CD4-positive, alpha-beta T cell treated with Interferon gamma for 1 hour (primary cell): ENCODE measurements around the gene TJP2.

Experiments used
- DNase-seq: peaks from one replicate; pipeline ENCODE4 v3.0.0-alpha.2; 2020

Gene TJP2

DNA sequence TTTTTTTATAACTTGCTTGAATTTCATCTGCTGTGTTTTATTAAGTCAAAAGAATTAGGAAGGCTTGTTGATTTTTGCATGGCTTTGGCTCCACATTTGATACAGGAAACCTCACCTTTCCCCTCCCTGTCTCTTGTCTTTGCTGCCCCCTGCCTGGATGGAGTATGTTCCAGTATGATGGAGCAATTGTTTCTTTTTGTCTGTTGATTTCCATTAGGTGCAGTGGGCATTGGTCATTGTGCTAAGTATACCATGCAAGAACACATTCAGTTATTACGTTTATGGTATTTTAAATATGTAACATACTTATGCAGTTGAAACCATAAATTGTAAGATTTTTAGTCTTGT, 19.6 kb downstream of the TJP2 start:
- DNase-seq = no peak

DNA sequence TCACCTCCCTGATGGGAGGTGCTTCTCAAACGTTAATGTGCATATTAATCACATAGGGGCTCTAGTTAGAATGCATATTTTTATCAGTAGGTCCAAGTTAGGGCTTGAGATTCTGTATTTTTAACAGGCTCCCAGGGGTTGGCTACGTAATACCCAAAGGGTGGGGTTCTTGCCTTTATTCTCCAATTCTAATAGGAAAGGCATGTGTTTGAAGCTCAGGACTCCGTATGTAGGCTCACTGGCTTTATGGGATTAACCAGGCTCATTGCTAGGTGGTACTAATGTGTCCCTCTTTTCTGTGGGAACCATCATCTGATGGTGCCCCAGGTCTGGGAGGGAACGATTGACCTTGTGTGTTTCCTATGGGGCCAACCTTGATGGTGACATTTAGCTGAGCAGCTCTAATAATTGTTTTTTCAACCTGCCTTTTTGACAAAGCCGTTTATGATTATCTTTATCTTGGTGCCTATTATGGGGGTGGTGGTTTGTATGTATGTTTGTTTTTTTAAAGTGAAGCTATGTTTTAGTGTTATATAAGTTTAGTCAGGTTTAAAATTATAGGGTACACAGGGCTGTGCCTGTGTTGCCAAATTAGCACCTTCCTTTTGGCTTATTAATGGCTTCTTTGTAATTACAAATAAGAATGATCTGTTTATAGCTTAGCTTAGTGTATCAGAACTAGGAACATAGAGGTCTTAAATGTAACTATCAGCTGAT, 20.8 kb downstream of the TJP2 start:
- DNase-seq = no peak

DNA sequence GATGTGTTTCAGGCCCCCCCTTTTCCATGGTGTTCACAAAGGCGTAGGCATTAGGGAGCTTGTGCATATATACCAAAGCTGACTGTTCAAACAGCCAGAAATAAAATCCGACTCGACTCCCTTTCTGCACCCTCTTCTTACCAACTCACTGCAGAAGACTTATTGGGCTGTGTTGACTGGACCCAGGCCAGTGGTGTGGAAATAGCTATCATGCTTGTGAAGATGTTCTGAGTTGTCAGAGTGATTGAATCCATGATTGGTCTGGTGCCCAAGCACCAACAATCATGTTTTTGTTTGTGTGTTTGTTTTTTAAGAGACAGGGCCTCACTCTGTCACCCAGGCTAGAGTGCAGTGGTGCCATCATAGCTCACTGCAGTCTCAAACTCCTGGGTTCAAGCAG, 21.6 kb downstream of the TJP2 start:
- no peak for DNase-seq

DNA sequence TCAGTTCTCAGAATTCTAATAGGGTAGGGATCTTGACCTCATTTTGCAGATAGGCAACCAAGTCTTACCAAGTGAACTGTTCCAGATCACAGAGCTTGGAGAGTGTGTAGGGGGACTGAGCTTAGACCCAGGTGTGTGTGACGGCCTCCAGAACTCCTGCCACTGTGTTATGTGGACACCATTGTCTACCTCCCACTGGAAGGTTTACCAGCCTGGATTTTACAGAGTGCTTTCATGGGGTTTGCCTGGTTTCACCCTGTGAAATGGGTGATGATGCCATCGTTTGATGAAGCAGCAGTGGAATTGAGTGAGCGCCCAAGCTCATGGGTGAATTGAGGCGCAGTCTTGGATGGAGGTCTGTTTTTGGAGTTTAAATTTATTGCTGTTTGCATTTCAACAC, 23.6 kb downstream of the TJP2 start:
- DNase-seq = no peak

DNA sequence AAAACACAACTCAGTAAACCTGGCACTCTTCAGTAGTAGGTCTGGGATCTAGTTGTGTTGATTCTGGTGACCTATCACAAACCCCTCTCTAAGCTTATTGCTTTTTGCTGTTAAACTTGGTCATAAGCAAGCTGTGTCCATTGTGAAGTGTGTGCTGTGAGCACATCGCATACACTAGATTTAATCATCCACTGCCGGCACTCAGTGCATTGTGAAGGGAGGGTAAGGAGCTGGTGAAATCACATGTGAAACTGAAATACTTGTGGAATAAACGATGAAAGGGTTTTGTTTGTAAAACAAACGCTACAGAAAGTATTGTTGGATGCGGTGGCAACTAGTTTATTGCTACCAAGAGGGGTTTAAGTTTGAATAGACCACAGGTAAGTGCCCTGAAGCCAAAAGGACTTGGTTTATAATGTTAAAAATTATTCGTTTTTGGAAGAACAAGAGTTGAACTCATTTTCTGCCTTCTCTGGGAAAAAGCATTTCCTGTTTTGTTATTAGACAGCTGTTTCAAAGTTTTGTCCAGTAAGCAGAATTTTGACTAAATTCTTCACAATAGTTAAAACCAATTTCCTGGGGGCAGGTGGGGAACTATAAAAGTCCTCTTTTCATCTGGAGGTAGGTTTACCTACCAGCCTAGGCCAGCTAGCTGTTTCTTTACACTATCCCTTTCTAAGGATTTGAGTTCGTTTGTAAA, 24.6 kb downstream of the TJP2 start:
- no peak for DNase-seq

DNA sequence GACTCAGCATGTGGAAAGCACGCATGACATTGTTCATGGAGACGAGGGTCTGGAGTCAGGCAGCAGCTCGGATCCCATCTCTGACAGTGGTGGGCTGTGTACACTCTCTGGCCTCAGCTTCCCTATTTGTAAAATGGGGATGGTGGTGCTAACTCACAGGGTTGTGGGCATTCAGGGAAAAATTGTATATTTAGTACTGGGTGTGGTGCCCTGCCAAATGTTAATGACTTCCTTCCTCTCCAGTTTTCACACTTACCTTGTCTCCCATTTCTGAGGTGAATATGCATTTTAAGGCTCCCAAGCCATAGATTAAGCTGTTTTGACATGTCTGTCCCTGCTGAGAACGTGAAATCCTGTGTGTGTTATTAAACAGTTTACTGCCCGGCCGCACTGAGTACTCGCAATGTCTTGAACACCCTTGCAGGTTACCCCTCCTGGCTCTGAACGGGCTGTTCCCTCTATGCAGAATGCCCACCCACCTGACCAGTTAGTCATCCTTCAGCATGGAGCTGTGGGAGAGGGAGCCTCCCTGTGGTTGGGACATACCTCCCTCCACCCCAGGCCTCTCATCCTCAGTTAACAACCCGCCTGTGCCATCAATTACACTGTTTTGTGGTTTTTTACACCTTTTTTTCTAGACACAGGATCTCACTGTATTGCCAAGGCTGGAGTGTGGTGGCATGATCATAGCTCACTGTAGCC, 25.8 kb downstream of the TJP2 start:
- DNase-seq = no peak

DNA sequence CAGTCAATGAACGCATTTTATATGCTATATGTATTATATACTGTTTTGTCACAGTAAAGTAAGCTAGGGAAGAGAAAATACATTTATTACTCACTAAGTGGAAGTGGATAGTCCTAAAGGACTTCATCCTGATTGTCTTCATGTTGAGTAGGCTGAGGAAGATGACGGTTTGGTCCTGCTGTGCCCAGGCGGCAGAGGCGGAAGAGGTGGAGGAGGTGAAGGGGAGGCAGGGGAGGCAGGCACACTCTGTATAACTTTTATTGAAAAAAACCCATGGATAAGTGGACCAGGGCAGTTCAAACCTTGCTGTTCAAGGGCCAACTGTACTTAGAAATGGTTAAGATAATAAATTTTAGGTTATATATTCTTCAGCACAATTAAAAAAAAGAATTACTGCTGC, 28.5 kb downstream of the TJP2 start:
- no peak for DNase-seq

DNA sequence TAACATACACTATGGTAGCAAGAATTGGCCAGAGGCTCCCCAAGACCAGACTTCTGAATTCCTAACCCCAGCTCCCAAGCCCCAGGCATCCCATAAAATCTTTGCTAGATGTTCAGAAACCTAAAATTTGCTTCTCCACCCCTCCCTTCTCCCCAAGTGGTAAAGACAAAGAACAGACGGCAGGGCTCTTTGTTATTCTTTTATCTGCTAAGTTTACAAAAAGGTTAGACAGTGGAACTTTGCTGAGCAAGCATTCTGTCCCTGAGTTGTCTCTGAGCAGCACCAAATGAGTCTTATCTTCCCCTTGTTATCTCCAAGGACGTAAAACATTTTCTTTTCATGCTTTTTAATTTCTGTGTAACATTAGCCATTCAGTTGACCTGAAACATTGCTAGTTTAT, 30.2 kb downstream of the TJP2 start:
- DNase-seq = no peak

DNA sequence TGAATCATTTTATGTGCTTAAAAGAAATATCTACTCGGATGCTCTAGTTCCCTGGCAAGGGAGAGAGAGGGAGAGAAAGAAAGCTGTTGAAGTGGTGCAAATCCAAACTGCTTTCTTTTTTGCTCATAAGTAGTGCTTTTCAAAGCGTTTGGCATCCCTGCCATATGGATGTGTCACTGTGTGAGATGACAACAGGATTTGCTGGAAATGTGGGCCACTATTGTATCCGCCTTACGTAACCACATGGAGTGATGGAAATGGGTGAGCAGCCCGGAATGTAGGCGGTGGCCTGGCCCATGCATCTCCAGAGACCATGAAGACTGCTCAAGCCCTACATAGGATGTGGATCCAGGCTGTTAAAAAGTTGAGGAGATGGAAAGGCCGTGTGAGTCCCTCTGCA, 30.8 kb downstream of the TJP2 start:
- DNase-seq = no peak

DNA sequence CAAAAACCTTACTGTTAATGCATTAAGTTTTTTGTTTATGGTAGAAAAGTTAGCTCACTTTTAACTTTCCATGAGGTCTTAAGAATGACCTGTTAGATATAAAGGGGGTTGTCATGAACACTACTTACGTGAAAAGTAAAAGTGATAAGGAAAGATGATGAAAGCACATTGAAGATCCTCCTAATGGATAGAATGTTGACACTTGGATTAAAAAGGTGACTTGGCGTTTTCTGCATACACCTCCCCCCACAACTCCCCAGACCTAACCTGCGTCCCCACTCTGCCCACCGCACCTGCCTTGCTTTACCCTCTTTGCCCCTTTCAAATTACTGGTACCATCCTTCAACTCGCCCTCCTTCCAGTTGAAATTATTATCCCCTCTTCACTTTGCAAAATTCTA, 32.0 kb downstream of the TJP2 start:
- DNase-seq = no peak

DNA sequence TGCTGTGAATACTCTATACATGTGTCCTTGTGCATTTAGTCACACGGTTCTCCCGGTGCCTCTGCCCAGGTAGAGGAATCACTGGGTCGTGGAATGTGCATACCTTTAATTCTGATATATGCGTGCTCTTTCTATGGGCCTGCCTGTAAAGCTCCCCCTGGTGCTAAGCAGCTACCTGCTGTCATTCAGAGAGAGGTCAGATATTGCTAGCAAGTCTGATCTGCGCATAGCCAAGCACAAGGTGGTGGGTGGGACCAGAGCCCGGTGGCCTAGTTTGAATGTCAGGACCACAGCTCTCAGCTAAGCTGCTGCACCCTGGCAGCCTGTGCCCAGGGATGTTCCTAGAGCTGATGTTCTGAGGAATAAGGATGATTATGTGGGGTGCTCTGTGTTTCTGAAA, 33.4 kb downstream of the TJP2 start:
- no peak for DNase-seq

DNA sequence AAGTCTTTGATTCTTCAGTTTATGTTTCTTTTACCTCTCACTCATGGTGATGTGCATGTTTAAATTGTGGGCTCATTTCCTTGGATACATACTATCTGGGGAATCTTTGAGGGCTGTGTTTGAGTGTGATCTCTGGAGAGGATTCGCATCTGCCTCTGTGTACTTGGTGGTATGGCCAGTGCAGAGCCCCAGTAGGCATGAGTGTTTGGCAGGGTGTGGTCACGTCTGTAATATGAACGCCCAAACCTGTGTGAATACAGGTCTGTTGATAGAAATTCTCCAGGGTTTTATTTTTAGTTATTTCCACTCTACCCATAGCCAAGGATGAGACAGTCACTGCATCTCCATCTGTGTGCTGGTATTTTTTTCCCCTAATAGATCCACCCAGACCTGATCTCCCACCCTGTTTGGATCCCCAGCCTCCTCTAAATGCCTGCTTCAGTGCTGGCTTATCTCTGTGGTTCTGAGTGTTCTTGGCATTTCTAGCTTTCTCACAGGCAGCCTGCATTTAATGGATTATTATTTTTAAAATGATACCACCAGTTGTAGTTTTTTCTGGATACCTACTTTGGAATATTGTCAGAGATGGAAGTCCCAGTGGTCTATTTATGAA, 37.5 kb downstream of the TJP2 start:
- DNase-seq = no peak

DNA sequence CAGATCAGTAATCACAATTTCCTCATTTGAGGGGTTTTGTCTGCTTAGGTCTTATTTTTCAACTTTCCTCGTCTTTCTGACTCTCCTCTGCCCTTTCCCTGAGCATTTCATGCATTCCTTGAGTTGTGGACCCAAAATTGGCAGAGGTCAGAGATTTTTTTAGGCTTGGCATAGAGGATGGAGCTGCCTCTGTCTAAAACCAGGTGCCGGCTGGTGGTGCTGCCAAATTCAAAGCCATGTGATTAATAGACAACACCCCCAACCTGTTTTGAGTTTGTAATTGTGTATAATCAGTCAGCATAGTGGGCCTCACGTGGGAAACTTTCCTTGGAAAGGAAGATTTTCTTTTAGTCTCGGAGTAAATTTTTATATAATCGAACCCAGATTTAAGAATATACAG, 39.6 kb downstream of the TJP2 start:
- no peak for DNase-seq

DNA sequence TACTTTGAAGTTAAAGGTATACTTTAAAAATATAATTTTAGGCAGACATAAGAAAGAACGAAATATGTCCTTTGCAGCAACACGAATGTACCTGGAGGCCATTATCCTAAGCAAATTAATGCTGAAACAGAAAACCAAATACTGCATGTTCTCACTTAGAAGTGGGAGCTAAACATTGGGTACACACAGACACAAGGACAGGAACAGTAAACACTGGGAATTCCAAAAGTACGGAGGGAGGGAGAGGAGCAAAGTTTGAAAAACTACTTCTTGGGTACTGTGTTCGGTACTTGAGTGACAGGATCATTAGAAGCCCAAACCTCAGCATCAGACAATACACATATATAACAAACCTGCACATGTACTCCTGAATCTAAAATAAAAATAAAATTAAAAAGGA, 40.9 kb downstream of the TJP2 start:
- no peak for DNase-seq

DNA sequence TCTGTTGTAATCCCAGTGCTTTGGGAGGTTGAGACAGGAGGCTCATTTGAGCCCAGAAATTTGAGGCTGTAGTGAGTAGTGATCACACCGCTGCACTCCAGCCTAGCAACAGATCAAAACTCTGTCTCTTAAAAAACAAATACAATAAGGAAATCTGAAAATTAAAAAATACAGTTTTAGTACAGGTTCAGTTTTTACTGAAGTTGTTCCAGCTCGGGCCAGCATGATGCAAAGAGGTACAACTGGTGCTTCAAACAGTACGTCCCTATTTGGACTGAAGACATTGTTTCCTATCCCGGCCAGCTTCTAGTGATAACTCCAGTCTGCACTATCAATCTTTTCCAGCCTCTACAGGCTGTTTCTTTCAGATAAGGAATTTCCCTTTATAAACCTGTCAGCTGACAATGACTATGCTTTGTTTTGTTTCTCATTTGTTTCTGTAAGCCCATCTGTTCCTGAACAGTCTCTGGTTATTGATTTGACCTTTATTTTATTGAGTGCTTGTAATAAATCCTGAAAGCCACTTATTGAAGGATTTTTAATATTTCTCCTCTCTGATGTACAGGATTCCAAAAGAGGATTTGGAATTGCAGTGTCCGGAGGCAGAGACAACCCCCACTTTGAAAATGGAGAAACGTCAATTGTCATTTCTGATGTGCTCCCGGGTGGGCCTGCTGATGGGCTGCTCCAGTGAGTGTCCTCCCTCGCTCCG, 41.9 kb downstream of the TJP2 start:
- no peak for DNase-seq

DNA sequence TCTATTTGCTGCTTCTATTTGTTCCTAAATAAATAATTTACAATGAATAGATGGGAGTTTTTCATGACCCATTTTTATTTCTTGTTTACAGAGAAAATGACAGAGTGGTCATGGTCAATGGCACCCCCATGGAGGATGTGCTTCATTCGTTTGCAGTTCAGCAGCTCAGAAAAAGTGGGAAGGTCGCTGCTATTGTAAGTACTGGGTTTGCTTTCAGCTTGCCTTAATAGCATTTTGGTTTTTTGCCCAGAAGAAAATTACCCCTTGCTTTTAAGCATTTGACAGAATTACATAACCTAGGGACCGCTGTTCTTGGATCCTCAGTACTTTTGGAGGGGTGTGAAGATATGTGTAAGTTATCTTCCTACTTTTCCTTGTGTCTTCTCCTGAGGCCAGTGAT, 44.1 kb downstream of the TJP2 start:
- no peak for DNase-seq

DNA sequence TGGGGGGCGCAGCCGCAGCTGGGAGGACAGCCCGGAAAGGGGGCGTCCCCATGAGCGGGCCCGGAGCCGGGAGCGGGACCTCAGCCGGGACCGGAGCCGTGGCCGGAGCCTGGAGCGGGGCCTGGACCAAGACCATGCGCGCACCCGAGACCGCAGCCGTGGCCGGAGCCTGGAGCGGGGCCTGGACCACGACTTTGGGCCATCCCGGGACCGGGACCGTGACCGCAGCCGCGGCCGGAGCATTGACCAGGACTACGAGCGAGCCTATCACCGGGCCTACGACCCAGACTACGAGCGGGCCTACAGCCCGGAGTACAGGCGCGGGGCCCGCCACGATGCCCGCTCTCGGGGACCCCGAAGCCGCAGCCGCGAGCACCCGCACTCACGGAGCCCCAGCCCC, 47.0 kb downstream of the TJP2 start:
- DNase-seq = no peak

DNA sequence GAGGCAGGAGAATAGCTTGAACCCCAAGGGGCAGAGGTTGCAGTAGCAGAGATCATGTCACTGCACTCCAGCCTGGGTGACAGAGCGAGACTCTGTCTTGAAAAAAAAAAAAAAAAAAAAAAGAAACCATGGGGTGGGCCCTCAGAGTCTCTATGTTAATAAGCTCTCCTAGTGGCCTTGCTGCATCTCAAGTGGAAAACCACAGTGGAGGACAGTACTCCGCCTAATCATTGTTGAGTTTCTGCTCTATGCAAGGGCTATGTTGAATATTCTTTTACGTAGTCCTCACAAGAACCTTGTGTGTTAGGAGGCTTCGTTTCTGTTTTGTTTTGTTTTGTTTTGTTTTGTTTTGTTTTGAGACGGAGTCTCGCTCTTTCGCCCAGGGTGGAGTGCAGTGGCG, 48.9 kb downstream of the TJP2 start:
- no peak for DNase-seq

DNA sequence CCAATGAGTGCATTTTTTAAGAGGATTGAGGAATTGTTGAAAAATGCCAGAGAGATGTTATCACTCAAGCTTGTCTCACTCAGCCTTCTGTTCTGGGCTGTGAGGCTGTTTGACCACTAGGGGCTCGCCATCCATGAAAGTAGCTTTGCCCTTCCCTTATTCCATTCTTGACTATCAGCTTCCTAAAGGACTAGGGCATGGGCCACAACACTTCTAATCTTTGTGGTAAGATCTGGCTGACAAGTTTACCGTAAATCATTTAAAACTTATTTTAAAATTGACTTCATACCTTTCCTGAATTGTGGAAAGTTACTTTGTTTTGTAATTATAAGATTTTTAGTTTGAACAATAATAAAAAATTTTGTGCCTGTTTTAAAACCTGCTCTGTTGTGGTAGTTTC, 49.5 kb downstream of the TJP2 start:
- DNase-seq = no peak

DNA sequence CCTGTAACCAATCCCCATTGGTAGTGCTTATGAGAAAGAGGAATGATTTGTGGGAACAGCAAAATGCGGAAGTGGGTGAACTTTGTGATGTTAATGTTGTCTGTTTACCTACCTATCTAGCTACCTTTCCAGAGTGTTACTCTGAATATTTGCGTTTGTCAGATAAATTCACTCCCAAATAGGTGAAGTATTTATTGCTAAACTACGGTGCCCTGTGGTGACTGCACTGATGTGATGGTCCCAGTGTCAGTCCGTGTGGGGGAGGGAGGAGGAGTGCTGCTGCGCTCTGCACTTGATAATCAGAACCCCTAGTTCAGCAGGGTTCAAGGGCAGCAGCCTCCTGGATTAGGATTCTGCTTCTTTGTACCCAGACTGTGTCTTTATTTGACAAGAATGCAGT, 55.3 kb downstream of the TJP2 start:
- DNase-seq = no peak

DNA sequence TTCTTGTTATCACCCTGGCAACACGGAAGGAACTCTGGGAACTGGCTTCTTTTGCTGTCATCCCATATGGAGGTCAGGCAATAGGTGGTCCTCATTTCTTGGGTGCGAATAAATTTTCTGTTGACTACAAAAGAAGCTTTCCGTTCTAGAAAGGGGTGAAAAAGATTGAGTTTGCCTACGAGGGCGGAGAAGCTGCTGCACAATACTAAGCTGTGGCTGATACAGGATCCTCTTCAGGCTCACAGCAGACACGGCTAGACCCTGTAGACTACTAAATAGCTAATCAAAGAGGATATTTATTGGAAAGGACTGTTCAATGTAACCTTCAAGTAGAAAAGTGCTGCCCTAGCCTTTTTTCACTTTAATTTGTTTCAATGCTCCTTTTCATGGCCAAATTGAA, 58.1 kb downstream of the TJP2 start:
- no peak for DNase-seq

DNA sequence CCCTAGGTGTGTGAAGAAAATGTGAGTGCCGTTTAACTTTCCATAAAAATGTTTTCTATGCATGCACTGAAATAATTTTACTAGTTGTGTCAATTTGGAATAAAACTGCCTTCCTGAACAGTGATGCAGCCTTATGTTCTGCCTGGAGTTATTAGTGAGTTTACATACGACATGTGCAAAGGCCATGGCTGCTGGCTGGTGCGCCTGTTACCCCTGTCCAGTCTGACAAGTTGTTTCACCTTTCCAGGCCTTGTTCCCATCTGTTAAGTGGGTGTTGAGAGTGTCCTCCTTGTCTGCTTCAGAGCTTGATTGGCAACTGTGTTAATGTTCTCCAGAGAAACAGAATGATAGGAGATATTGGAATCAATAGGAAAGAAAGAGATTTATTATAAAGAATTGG, 60.6 kb downstream of the TJP2 start:
- no peak for DNase-seq

DNA sequence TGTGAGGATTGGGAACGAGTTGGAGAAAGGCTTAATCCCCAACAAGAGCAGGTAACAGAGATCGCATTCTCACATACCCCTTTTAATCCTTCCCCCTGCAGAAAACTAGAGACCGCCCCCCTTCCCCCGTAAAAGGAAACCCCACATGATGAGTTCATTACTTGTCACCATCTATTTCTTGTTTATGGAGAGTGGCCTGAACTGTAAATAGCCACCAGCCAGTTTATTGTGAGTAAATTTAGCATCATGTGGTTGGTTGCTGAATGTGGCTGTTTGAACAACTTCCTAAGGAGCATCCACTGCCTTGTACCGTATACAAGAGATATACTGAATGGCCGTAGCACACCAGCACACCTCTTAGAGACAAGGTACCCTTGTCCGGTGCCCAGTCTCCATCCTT, 62.1 kb downstream of the TJP2 start:
- DNase-seq = no peak
